ENCODE data around the gene TRIM69. TPM values are rescaled to one million over a fixed set of nuclear protein-coding genes. Genes with fewer than 3 reads are reported as not detected.
A peak's percentile ranks its signal among the peaks of the same experiment; 100 is the strongest.
"Not testable (repeated sequence)": the region's sequence is repeated elsewhere in the genome, so short reads cannot be mapped to it uniquely, and the experiment has no call there.

Gene TRIM69
- total and polyA plus RNA-seq, 11 donors = 32.6 to 122 (median 57.2) TPM

DNA sequence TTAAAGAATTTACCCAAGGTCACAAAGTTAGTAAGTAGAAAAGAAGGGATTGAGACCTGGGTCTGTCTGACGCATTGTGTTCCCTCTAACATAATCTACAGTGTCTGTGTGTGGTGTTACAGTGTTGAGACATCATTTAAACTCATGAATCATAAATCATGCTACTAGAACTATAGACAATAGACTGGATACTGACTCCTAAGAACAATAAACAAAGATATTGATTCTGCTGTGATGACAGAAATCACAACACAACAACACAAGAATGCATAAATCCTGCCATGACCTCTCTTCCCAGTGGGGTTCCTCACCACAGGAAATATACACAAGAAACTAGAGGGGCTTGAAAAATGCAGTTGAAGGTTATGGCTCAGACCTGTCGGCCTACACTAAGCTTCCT lies 44.3 kb downstream of the TRIM69 start:
- no peaks in the 10 kb centered on the region for H3K36me3 ChIP-seq
- no peaks in the 10 kb centered on the region for H3K9me3 ChIP-seq
- no peak overlapping the region for H3K27ac ChIP-seq
- no peak for DNase-seq
- no peak for ATAC-seq
- intact Hi-C loops (cut with DNase I) = no loop called here
- H3K4me1 ChIP-seq = peaks cover 0 to 12% (median 0%) of the 10 kb centered on the region in 12 donors
- H3K27me3 ChIP-seq = no peaks in the 10 kb centered on the region
- TF ChIP-seq, protein P1, sequence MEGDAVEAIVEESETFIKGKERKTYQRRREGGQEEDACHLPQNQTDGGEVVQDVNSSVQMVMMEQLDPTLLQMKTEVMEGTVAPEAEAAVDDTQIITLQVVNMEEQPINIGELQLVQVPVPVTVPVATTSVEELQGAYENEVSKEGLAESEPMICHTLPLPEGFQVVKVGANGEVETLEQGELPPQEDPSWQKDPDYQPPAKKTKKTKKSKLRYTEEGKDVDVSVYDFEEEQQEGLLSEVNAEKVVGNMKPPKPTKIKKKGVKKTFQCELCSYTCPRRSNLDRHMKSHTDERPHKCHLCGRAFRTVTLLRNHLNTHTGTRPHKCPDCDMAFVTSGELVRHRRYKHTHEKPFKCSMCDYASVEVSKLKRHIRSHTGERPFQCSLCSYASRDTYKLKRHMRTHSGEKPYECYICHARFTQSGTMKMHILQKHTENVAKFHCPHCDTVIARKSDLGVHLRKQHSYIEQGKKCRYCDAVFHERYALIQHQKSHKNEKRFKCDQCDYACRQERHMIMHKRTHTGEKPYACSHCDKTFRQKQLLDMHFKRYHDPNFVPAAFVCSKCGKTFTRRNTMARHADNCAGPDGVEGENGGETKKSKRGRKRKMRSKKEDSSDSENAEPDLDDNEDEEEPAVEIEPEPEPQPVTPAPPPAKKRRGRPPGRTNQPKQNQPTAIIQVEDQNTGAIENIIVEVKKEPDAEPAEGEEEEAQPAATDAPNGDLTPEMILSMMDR (IDR thresholded peaks at IDR 0.05) = no peak
- no peak for TF ChIP-seq POLR2A (IDR thresholded peaks at IDR 0.05)
- WGBS, 4 donors = 71 to 78% (median 78%) methylated on average over 2 of the region's 2 CpGs
- no peak overlapping the region for H3K4me3 ChIP-seq

DNA sequence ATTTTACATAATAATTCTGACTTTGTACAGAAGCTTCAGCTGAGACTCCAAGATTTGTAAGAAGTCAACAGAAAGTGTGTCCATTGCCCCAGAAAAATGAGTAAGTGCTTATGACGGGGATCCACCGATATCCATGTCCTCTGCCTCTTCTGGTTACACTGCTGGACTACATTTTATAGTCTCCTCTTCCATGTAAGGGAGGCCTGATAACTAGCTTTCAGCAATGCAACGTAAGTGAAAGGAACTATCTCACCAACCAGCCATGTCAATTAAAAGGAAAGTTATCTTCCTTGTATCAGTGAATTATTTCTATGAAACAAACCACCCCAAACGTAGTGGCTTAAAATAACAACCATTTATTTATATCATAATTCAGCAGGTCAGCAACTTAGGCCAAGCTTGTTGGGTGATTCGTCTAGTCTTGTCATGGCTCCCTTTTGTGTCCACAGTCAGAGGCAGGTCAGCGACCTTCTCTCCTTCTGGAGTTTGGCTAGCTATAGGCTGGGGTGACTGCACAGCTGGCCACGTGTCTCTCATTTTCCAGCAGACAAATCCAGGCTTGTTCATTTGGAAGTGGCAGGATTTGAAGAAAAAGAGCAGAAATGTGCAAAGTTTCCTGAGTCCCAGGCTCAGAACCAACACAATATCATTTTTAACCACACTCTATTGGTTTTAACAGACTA lies 44.9 kb downstream of the TRIM69 start:
- 82 to 89% (median 85%) methylated on average over 7 of the region's 7 CpGs for WGBS, 4 donors
- no peak for DNase-seq
- H3K27ac ChIP-seq = no peak overlapping the region
- intact Hi-C loops (cut with DNase I) = no loop called here
- no peak for TF ChIP-seq POLR2A (IDR thresholded peaks at IDR 0.05)
- TF ChIP-seq, protein P1 (IDR thresholded peaks at IDR 0.05) = no peak
- H3K9me3 ChIP-seq = no peaks in the 10 kb centered on the region
- ATAC-seq = no peak
- no peaks in the 10 kb centered on the region for H3K27me3 ChIP-seq
- H3K4me1 ChIP-seq = peaks cover 0 to 12% (median 0%) of the 10 kb centered on the region in 12 donors
- no peaks in the 10 kb centered on the region for H3K36me3 ChIP-seq
- no peak overlapping the region for H3K4me3 ChIP-seq

DNA sequence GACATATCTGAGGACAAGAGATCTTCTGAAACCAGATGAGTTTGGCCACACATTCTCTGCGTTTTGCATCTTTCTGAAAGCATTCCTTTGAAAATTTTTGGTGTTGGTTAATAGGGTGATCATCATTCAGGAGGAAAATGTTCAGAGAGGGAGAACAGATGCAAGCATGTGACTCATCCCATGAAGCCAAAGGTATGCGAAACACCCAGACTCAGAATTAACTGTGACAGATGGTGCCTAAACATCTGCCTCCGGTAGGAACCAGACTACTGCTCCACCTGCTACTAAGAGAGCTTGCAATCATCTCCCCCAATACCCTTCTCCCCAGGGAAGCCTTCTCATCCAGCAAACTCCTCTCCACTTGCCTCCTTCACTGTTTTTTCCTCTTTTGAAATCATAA lies 46.2 kb downstream of the TRIM69 start:
- Histone ChIP-seq H3K36me3 (no peaks in the 10 kb centered on the region), H3K27ac (no peak overlapping the region), H3K4me3 (no peak overlapping the region), H3K9me3 (no peaks in the 10 kb centered on the region), H3K4me1 (peaks cover 0 to 12% (median 0%) of the 10 kb centered on the region in 12 donors), H3K27me3 (no peaks in the 10 kb centered on the region)
- WGBS, 4 donors = 56 to 92% (median 89%) methylated on average over 3 of the region's 3 CpGs
- intact Hi-C loops (cut with DNase I) = no loop called here
- DNase-seq (no peak), ATAC-seq (no peak)
- no peak for TF ChIP-seq POLR2A (IDR thresholded peaks at IDR 0.05)
- TF ChIP-seq, protein P1 (IDR thresholded peaks at IDR 0.05) = no peak

DNA sequence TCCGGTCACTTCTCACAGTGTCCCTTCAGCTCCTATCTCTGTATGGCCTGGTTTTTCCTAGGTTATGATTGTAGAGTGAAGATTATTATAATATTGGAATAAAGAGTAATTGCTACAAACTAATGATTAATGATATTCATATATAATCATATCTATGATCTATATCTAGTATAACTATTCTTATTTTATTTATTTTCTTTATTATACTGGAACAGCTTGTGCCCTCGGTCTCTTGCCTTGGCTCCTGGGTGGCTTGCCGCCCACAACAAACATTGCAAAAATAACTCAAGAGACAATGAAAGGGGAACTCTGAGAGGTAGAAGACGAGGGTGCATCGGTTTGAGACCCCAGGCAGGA lies 48.6 kb downstream of the TRIM69 start:
- H3K9me3 ChIP-seq, DNase-seq, ATAC-seq, H3K27me3 ChIP-seq, H3K36me3 ChIP-seq: not testable (repeated sequence)
- H3K4me3 ChIP-seq = peak overlapping the region in 10 of 12 donors; percentile 66 to 87 (median 80)
- intact Hi-C loops (cut with DNase I) = loop anchor here in 2 of 10 donors (5.0 kb wide), 2 partner anchors 203 to 208 kb away; no protein-coding TSS in a partner anchor
- peak overlapping the region in 8 of 12 donors; percentile 70 to 95 (median 86) for H3K27ac ChIP-seq
- TF ChIP-seq, protein P1 (IDR thresholded peaks at IDR 0.05) = peak in 2 of 12 donors; percentile 12 to 15
- WGBS, 4 donors = 61 to 68% (median 62%) methylated on average over 5 of the region's 5 CpGs
- H3K4me1 ChIP-seq = peaks cover 0 to 12% (median under 1%) of the 10 kb centered on the region in 12 donors

Measured in heart left ventricle (tissue), 16 donors.